SK-N-SH (cell line): ENCODE results near the gene CCR5.

Experiments
- CTCF ChIP-seq: fragments of 200-600 bp; sonication (generic); IDR thresholded peaks from 2 replicates; pipeline ENCODE4 v1.6.1; 2017; ENCODE audit warnings: antibody characterized with exemption, mild to moderate bottlenecking, moderate library complexity
- ELF1 ChIP-seq: IDR thresholded peaks from 2 replicates; pipeline ENCODE4 v1.4.0; 2012
- RFX5 ChIP-seq: IDR thresholded peaks from 2 replicates; pipeline ENCODE4 v1.6.1; 2012; ENCODE audit warnings: mild to moderate bottlenecking, improper control_type of control experiment, low read length
- TCF12 ChIP-seq: IDR thresholded peaks from 2 replicates; pipeline ENCODE4 v1.4.0; 2012
- USF1 ChIP-seq: IDR thresholded peaks from 2 replicates; pipeline ENCODE4 v1.4.0; 2012; ENCODE audit warnings: low read depth, borderline replicate concordance

DNA sequence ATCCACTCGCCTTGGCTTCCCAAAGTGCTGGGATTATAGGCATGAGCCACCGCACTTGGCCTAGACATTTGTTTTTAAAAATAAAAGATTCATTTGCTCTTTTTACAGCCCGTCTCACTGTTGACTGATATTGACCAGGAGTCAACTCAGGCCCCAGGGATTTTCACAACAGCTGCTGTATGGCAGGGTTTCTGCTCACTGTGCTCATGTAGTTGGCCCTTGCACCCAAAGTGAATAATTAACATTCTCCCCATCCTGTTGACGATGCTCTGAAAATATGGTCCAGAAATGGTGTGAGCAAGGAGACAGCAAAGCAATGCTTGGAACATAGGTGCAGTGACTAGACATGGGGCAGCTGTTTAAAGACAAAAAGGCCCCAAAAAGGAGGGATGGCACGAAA, 2.9 kb upstream of the CCR5 start:
- TF ChIP-seq CTCF (no peak), USF1 (no peak), RFX5 (no peak), ELF1 (no peak), TCF12 (no peak)
